Immature natural killer cell (primary cell): ENCODE measurements around the gene PIWIL1. TPM values are rescaled to one million over a fixed set of nuclear protein-coding genes. Genes with fewer than 3 reads are reported as not detected.

Source experiments
- DNase-seq, 3 donors: peaks; one replicate each; pipeline ENCODE4 v3.0.0; 2022; ENCODE audit warnings: mixed read lengths in 1 of 3
- H3K27ac Mint-ChIP-seq, 6 donors: one replicate each; pipeline ENCODE4 v1.8.0; 2020; ENCODE audit warnings: mixed read lengths in 6 of 6, mild to moderate bottlenecking in 5 of 6, inconsistent platforms in 4 of 6, moderate library complexity in 3 of 6
- H3K27me3 Mint-ChIP-seq, 3 donors: one replicate each; pipeline ENCODE4 v1.8.0; 2020 to 2021; ENCODE audit warnings: low read depth in 3 of 3, mild to moderate bottlenecking in 3 of 3, mixed read lengths in 3 of 3, moderate library complexity in 3 of 3, inconsistent platforms in 1 of 3
- H3K36me3 Mint-ChIP-seq, 3 donors: one replicate each; pipeline ENCODE4 v1.8.0; 2020; ENCODE audit warnings: mixed read lengths in 3 of 3, inconsistent platforms in 2 of 3, mild to moderate bottlenecking in 2 of 3
- H3K4me1 Mint-ChIP-seq, 2 donors: one replicate each; pipeline ENCODE4 v1.8.0; 2020; ENCODE audit warnings: inconsistent platforms in 2 of 2, mild to moderate bottlenecking in 2 of 2, mixed read lengths in 2 of 2, moderate library complexity in 1 of 2
- H3K4me3 Mint-ChIP-seq, 5 donors: one replicate each; pipeline ENCODE4 v1.8.0; 2020; ENCODE audit warnings: mild to moderate bottlenecking in 5 of 5, mixed read lengths in 5 of 5, inconsistent platforms in 3 of 5, moderate library complexity in 3 of 5
- H3K9me3 Mint-ChIP-seq, 6 donors: one replicate each; pipeline ENCODE4 v1.8.0; 2020; ENCODE audit warnings: mild to moderate bottlenecking in 6 of 6, mixed read lengths in 6 of 6, inconsistent platforms in 4 of 6, moderate library complexity in 3 of 6
- polyA plus RNA-seq, 3 donors: library from polyadenylated mRNA; unstranded; fragments of 300-500 nt; fragmentation: Illumina TruSeq; gene quantifications; one replicate each; pipeline ENCODE4 v1.2.3, GENCODE V29; 2021

PIWIL1 gene
- polyA plus RNA-seq, 3 donors from 2014 or later: not detected

GRCh38 chr12:130369816-130370215 lies 32.1 kb downstream of the PIWIL1 start:
- H3K36me3 Mint-ChIP-seq: no peaks in the 10 kb centered on the region
- H3K27ac Mint-ChIP-seq: no peak overlapping the region
- peaks cover 0 to 6% (median 2%) of the 10 kb centered on the region in 3 donors for H3K27me3 Mint-ChIP-seq
- no peak overlapping the region for H3K4me3 Mint-ChIP-seq
- H3K4me1 Mint-ChIP-seq: no peaks in the 10 kb centered on the region
- no peaks in the 10 kb centered on the region for H3K9me3 Mint-ChIP-seq
- no peak for DNase-seq

GRCh38 chr12:130371296-130371695 lies 33.6 kb downstream of the PIWIL1 start:
- H3K4me1 Mint-ChIP-seq: no peaks in the 10 kb centered on the region
- H3K27ac Mint-ChIP-seq: no peak overlapping the region
- peaks cover 0 to 6% (median 5%) of the 10 kb centered on the region in 3 donors for H3K27me3 Mint-ChIP-seq
- no peaks in the 10 kb centered on the region for H3K36me3 Mint-ChIP-seq
- no peaks in the 10 kb centered on the region for H3K9me3 Mint-ChIP-seq
- H3K4me3 Mint-ChIP-seq: no peak overlapping the region
- no peak for DNase-seq

- H3K27ac Mint-ChIP-seq: no peak overlapping the region
- H3K9me3 Mint-ChIP-seq: peaks cover 0 to 3% (median 0%) of the 10 kb centered on the region in 6 donors
- no peak overlapping the region for H3K4me3 Mint-ChIP-seq
- H3K36me3 Mint-ChIP-seq: no peaks in the 10 kb centered on the region
- H3K4me1 Mint-ChIP-seq: no peaks in the 10 kb centered on the region
- DNase-seq: no peak
- H3K27me3 Mint-ChIP-seq: peaks cover 2 to 7% (median 6%) of the 10 kb centered on the region in 3 donors
Measured at GRCh38 chr12:130372936-130373335, 35.2 kb downstream of the PIWIL1 start.

GRCh38 chr12:130374083-130374482 lies 36.4 kb downstream of the PIWIL1 start:
- Mint-ChIP-seq H3K9me3 (peaks cover 0 to 4% (median 0%) of the 10 kb centered on the region in 6 donors), H3K4me1 (no peaks in the 10 kb centered on the region), H3K36me3 (no peaks in the 10 kb centered on the region), H3K27me3 (peaks cover 2 to 7% (median 5%) of the 10 kb centered on the region in 3 donors), H3K4me3 (no peak overlapping the region), H3K27ac (no peak overlapping the region)
- DNase-seq: no peak

- Mint-ChIP-seq H3K4me3 (no peak overlapping the region), H3K9me3 (peaks cover 0 to 4% (median 0%) of the 10 kb centered on the region in 6 donors)
Measured at GRCh38 chr12:130375296-130376287, 37.9 kb downstream of the PIWIL1 start.

GRCh38 chr12:130382818-130383217 lies 45.1 kb downstream of the PIWIL1 start:
- H3K27ac Mint-ChIP-seq: no peak overlapping the region
- no peak overlapping the region for H3K4me3 Mint-ChIP-seq
- peaks cover 0 to 3% (median 2%) of the 10 kb centered on the region in 3 donors for H3K27me3 Mint-ChIP-seq
- peaks cover 0 to under 1% of the 10 kb centered on the region in 2 donors for H3K4me1 Mint-ChIP-seq
- H3K36me3 Mint-ChIP-seq: no peaks in the 10 kb centered on the region
- peaks cover 0 to 14% (median 3%) of the 10 kb centered on the region in 6 donors for H3K9me3 Mint-ChIP-seq
- DNase-seq: no peak

More at GRCh38 chr12:130375296-130376287, 37.9 kb downstream of the PIWIL1 start:
- H3K27ac Mint-ChIP-seq: no peak overlapping the region
- no peaks in the 10 kb centered on the region for H3K36me3 Mint-ChIP-seq
- DNase-seq: no peak
- H3K27me3 Mint-ChIP-seq: peaks cover 0 to 7% (median 2%) of the 10 kb centered on the region in 3 donors
- no peaks in the 10 kb centered on the region for H3K4me1 Mint-ChIP-seq

- Mint-ChIP-seq H3K9me3 (peaks cover 4 to 20% (median 7%) of the 10 kb centered on the region in 6 donors), H3K36me3 (no peaks in the 10 kb centered on the region), H3K27me3 (peaks cover 2 to 3% (median 2%) of the 10 kb centered on the region in 3 donors), H3K4me3 (no peak overlapping the region), H3K27ac (no peak overlapping the region), H3K4me1 (peaks cover 0 to 5% of the 10 kb centered on the region in 2 donors)
- no peak for DNase-seq
Measured at GRCh38 chr12:130384234-130384633, 46.5 kb downstream of the PIWIL1 start.

GRCh38 chr12:130385193-130385592 lies 47.5 kb downstream of the PIWIL1 start:
- Mint-ChIP-seq H3K4me1 (peaks cover 0 to 5% of the 10 kb centered on the region in 2 donors), H3K9me3 (peaks cover 4 to 20% (median 7%) of the 10 kb centered on the region in 6 donors), H3K27ac (no peak overlapping the region), H3K36me3 (no peaks in the 10 kb centered on the region), H3K4me3 (no peak overlapping the region), H3K27me3 (peaks cover 2 to 3% (median 2%) of the 10 kb centered on the region in 3 donors)
- DNase-seq: no peak

GRCh38 chr12:130391186-130391585 lies 53.5 kb downstream of the PIWIL1 start:
- H3K36me3 Mint-ChIP-seq: peaks cover 0 to 3% (median 0%) of the 10 kb centered on the region in 3 donors
- peaks cover 0 to 3% (median 2%) of the 10 kb centered on the region in 3 donors for H3K27me3 Mint-ChIP-seq
- peaks cover 5 to 11% of the 10 kb centered on the region in 2 donors for H3K4me1 Mint-ChIP-seq
- no peak overlapping the region for H3K4me3 Mint-ChIP-seq
- H3K27ac Mint-ChIP-seq: no peak overlapping the region
- DNase-seq: no peak
- H3K9me3 Mint-ChIP-seq: peaks cover 5 to 17% (median 9%) of the 10 kb centered on the region in 6 donors

DNA sequence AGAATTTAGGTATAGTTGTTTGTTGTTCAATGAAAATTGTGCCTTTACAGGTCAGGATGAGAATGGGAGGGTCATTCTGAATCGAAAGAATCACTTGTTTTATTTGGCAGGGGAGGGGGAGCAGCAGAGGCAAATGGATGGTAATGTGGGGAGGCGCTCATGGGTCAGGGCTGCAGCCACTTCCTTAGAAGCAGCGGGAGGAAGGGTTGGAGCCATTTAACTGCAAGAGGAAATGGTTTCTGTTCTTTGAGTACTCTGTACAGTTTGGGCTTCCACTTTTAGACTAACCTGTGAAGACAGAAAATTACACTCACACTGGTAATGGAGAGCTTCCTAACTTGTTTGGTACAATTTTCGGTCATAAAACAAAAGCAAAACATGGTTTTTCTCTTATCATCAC lies 57.2 kb downstream of the PIWIL1 start:
- Mint-ChIP-seq H3K27ac (peak overlapping the region in 1 of 6 donors; percentile 12), H3K4me3 (no peak overlapping the region), H3K36me3 (peaks cover 0 to 3% (median 0%) of the 10 kb centered on the region in 3 donors), H3K4me1 (peaks cover 5 to 6% of the 10 kb centered on the region in 2 donors), H3K27me3 (peaks cover 0 to 2% (median 1%) of the 10 kb centered on the region in 3 donors), H3K9me3 (peaks cover 0 to 6% (median 3%) of the 10 kb centered on the region in 6 donors)
- no peak for DNase-seq

GRCh38 chr12:130396667-130397066 lies 59.0 kb downstream of the PIWIL1 start:
- peaks cover 5 to 6% of the 10 kb centered on the region in 2 donors for H3K4me1 Mint-ChIP-seq
- DNase-seq: no peak
- H3K36me3 Mint-ChIP-seq: no peaks in the 10 kb centered on the region
- no peak overlapping the region for H3K27ac Mint-ChIP-seq
- peaks cover 0 to 2% (median 0%) of the 10 kb centered on the region in 3 donors for H3K27me3 Mint-ChIP-seq
- H3K4me3 Mint-ChIP-seq: no peak overlapping the region
- peaks cover 0 to under 1% (median 0%) of the 10 kb centered on the region in 6 donors for H3K9me3 Mint-ChIP-seq

DNA sequence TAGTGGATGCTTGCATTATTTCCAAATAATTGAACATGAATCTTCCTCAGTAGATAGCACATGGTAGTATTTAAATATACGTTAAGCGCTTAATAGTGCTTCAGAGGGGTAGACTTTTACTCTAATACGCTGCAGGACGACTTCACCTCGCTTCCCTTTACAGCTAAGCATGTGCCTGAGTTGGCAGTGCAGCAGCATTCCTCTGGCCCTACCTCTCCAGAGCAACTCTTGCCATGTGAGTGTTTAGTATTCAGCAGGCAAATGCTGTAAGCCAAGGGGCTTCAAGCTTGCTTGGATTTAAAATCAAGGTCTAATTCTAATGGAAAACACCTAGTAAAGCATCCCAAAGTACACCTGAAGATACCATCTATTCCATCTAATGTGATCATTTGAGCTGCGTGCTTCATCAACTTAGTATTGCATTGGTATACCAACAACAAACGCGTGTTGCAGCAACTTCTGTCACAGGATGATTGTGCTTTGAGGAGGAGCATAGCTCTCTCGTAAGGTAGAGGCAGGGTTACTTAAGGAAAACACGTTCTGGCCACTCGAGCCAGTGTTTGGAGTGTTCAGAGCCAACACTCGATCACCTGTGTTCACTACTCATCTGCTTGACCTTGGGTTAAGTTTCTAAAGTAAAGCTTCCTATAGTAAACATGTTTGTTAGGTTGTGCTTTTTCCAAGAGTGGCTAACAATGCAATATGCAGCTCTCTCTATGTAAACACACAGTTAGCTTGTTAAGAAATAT lies 60.6 kb downstream of the PIWIL1 start:
- no peak for DNase-seq
- peaks cover 0 to 2% (median 2%) of the 10 kb centered on the region in 3 donors for H3K27me3 Mint-ChIP-seq
- H3K4me1 Mint-ChIP-seq: peaks cover 5 to 6% of the 10 kb centered on the region in 2 donors
- H3K9me3 Mint-ChIP-seq: peaks cover 0 to 3% (median 0%) of the 10 kb centered on the region in 6 donors
- no peaks in the 10 kb centered on the region for H3K36me3 Mint-ChIP-seq
- no peak overlapping the region for H3K27ac Mint-ChIP-seq
- no peak overlapping the region for H3K4me3 Mint-ChIP-seq

DNA sequence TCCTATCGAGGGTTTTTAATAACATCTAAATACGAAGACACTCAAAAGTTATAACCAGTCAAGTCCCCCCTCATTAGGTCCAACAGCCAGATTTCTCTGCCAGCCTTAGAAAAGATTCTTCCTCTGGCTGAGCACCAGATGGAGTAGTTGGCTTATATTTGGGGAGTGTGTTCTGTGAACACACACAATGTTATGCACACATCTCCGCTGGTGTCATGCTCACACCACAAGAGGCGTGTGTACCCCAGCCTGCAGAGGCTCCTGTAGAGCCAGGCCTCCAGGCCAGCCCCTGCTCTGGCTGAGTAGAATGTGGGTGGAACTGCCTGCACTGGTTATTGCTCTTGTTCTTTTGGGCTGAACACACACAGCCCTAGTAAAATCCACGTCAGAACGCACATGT lies 64.0 kb downstream of the PIWIL1 start:
- H3K4me1 Mint-ChIP-seq: no peaks in the 10 kb centered on the region
- no peaks in the 10 kb centered on the region for H3K36me3 Mint-ChIP-seq
- peaks cover 0 to 3% (median 0%) of the 10 kb centered on the region in 6 donors for H3K9me3 Mint-ChIP-seq
- H3K27me3 Mint-ChIP-seq: peaks cover 0 to 3% (median 2%) of the 10 kb centered on the region in 3 donors
- no peak overlapping the region for H3K4me3 Mint-ChIP-seq
- no peak for DNase-seq
- no peak overlapping the region for H3K27ac Mint-ChIP-seq
